ENCODE measurements around the gene PAFAH1B2. TPM values are rescaled to one million over a fixed set of nuclear protein-coding genes. Genes with fewer than 3 reads are reported as not detected.
"Not testable (repeated sequence)": the region's sequence is repeated elsewhere in the genome, so short reads cannot be mapped to it uniquely, and the experiment has no call there.

Gene PAFAH1B2
- total RNA-seq, 2 experiments from 2014 or later = 43.7 to 44.3 TPM

GRCh38 chr11:117130879-117131278, 13.2 kb upstream of the PAFAH1B2 start:
- DNase-seq = no peak
- Mint-ChIP-seq H3K9me3 (no peaks in the 10 kb centered on the region), H3K27ac (no peak overlapping the region), H3K27me3 (ENCODE audit: low read depth) (no peaks in the 10 kb centered on the region), H3K4me3 (no peak overlapping the region), H3K4me1 (ENCODE audit: low read depth) (no peaks in the 10 kb centered on the region), H3K36me3 (ENCODE audit: low read depth) (no peaks in the 10 kb centered on the region)
- CTCF ChIA-PET = interaction anchor here (0.6 kb wide), 1 partner anchor 14 kb away, joined by 6 read pairs; no protein-coding TSS in a partner anchor
- intact Hi-C loops (cut with micrococcal nuclease) = loop anchor here (5.0 kb wide), 1 partner anchor 76 kb away; no protein-coding TSS in a partner anchor

DNA sequence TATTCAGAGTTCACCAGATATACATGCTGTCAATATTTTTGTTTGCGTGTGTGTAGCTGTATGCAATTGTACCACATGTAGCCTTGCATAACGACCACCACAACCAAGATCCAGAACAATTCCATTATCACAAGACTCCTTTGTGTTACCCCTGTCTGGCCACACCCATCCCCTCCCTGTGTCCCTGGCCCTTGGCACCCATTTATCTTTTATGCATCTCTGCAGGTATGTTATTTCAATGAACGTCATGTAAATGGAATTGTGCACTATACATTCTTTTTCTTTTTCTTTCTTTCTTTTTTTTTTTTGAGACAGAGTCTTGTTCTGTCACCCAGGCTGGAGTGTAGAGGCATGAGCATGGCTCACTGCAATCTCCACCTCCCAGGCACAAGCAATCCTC, 9.7 kb upstream of the PAFAH1B2 start:
- Mint-ChIP-seq H3K36me3 (ENCODE audit: low read depth) (no peaks in the 10 kb centered on the region), H3K4me3 (no peak overlapping the region), H3K9me3 (no peaks in the 10 kb centered on the region), H3K27me3 (ENCODE audit: low read depth) (no peaks in the 10 kb centered on the region), H3K27ac (no peak overlapping the region), H3K4me1 (ENCODE audit: low read depth) (no peaks in the 10 kb centered on the region)
- intact Hi-C loops (cut with micrococcal nuclease) = loop anchor here (5.0 kb wide), 1 partner anchor 73 kb away; no protein-coding TSS in a partner anchor
- CTCF ChIA-PET = interaction anchor here (1.0 to 1.1 kb wide), 2 partner anchors 254 to 267 kb away, joined by 3 to 4 read pairs; no protein-coding TSS in a partner anchor
- no peak for DNase-seq

DNA sequence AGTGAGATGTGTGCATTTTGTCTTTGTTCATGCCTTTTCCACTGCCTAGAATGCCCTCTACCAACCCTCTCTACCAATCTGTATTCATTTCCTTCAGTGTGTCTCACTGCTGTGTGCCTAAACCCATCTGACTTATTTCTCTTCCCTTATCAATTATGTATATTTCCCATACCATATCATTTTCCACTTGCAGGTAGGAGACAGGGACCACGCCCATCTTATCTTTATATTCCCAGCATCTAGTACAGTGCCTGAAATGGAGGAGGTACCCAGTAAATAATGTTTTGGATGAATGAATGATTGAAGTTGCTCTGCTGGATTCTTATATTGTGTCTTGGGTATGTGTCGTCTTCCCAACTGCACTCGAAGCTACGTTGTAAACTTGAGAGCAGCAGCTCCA, 9.1 kb upstream of the PAFAH1B2 start:
- H3K36me3 Mint-ChIP-seq (ENCODE audit: low read depth); H3K4me1 Mint-ChIP-seq (ENCODE audit: low read depth); H3K27ac Mint-ChIP-seq; H3K9me3 Mint-ChIP-seq; H3K27me3 Mint-ChIP-seq (ENCODE audit: low read depth); DNase-seq; H3K4me3 Mint-ChIP-seq; CTCF ChIA-PET: not testable (repeated sequence)
- intact Hi-C loops (cut with micrococcal nuclease) = loop anchor here (5.0 kb wide), 1 partner anchor 72 kb away; no protein-coding TSS in a partner anchor

- intact Hi-C loops (cut with micrococcal nuclease); DNase-seq; H3K9me3 Mint-ChIP-seq; H3K4me1 Mint-ChIP-seq (ENCODE audit: low read depth); H3K4me3 Mint-ChIP-seq; CTCF ChIA-PET; H3K27me3 Mint-ChIP-seq (ENCODE audit: low read depth); H3K27ac Mint-ChIP-seq; H3K36me3 Mint-ChIP-seq (ENCODE audit: low read depth): not testable (repeated sequence)
Observed at GRCh38 chr11:117137223-117138086, 6.6 kb upstream of the PAFAH1B2 start.

DNA sequence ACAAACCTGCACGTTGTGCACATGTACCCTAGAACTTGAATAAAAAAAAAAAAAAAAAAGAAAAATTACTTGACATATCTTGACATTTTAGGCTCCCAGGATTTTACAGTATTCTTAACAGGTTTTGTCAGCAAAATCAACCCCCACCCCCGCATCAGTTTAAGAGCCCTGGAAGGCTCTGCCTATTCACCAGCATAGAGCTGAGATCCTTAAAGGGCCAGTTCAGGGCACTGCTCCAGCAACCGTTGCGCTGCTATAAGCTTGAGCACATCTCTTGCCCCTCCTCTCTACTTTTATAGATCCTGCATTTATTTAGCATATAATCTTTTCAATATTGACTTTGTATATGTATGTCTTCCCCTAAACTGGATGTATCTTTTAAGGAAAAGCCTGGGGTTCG, 697 bp upstream of the PAFAH1B2 start:
- peaks cover 35% of the 10 kb centered on the region for H3K4me1 Mint-ChIP-seq (ENCODE audit: low read depth)
- peaks cover 11% of the 10 kb centered on the region for H3K36me3 Mint-ChIP-seq (ENCODE audit: low read depth)
- CTCF ChIA-PET = interaction anchor here (0.6 to 2.7 kb wide), 4 partner anchors 20 to 307 kb away, joined by 3 to 6 read pairs (median 6); partner anchors contain the start of gene PCSK7
- peak overlapping the region; percentile 91 for H3K27ac Mint-ChIP-seq
- H3K9me3 Mint-ChIP-seq = no peaks in the 10 kb centered on the region
- H3K27me3 Mint-ChIP-seq (ENCODE audit: low read depth) = no peaks in the 10 kb centered on the region
- peak overlapping the region; percentile 95 for H3K4me3 Mint-ChIP-seq
- DNase-seq = peak; percentile 47
- intact Hi-C loops (cut with micrococcal nuclease) = loop anchor here (10.0 kb wide), 1 partner anchor 181 kb away; the partner anchor contains the start of gene CEP164

DNA sequence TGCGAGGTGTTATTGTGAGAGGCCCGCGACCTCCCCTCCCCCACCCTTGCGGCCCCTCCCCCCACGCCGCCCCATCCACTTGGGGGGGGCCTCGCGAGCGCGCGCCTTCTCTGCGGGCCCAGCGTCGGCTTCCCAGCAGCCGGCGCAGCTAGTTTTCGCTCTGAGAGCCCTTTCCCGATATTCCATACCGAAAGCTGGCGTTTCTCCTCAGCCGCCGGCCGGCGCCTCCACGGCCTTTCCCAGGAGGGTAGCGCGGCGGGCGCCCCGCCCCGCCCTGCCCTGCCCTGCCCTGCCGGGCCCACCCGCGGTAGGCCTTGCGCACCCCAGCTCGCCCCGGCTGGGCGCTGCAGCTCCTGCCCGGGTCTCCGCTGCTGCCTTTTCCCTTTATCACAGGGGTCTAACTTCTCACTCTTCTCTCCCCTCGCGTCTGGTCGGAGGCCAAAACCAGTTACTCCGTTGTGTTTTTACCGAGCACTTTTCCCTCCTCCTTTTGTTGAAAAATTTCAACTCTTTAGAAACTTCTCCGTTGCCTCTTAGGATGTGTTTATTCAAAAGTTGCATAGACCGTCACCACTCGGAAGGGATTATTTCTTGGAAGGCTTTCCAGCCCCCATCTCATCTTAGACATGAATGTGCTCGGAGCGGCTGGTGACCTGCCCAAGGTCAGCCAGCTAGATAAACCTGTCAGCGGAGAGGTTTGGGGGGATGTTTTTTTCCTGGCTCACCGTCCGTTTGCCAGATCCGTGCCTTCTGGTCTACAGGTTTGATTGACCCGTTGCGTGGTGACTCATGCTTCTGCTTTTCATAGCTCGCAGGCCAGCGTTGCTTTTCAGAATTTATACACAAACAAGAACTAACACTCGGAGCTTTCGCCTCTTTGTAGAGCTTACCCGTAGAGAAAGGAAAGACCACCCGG, 648 bp downstream of the PAFAH1B2 start:
- H3K4me3 Mint-ChIP-seq = peak overlapping the region; percentile 95
- intact Hi-C loops (cut with micrococcal nuclease) = loop anchor here (1.0 to 10.0 kb wide), 4 partner anchors 34 to 371 kb away; partner anchors contain the start of genes CEP164 and SIDT2

GRCh38 chr11:117145393-117145761, 1.3 kb downstream of the PAFAH1B2 start:
- peaks cover 14% of the 10 kb centered on the region for H3K36me3 Mint-ChIP-seq (ENCODE audit: low read depth)
- H3K4me3 Mint-ChIP-seq = peak overlapping the region; percentile 95
- CTCF ChIA-PET = interaction anchor here (1.0 to 2.0 kb wide), 5 partner anchors 11 to 85 kb away, joined by 5 to 6 read pairs (median 5); no protein-coding TSS in a partner anchor
- intact Hi-C loops (cut with micrococcal nuclease) = loop anchor here (10.0 kb wide), 1 partner anchor 179 kb away; the partner anchor contains the start of gene CEP164
- no peaks in the 10 kb centered on the region for H3K27me3 Mint-ChIP-seq (ENCODE audit: low read depth)
- peak; percentile 15 for DNase-seq
- H3K27ac Mint-ChIP-seq = peak overlapping the region; percentile 90
- peaks cover 40% of the 10 kb centered on the region for H3K4me1 Mint-ChIP-seq (ENCODE audit: low read depth)
- H3K9me3 Mint-ChIP-seq = no peaks in the 10 kb centered on the region

More for the DNA sequence above, 648 bp downstream of the PAFAH1B2 start:
- Mint-ChIP-seq H3K27ac (peak overlapping the region; percentile 90), H3K9me3 (no peaks in the 10 kb centered on the region), H3K4me1 (ENCODE audit: low read depth) (peaks cover 39% of the 10 kb centered on the region), H3K27me3 (ENCODE audit: low read depth) (no peaks in the 10 kb centered on the region), H3K36me3 (ENCODE audit: low read depth) (peaks cover 14% of the 10 kb centered on the region)
- DNase-seq = peak; percentile 48
- CTCF ChIA-PET = interaction anchor here (0.7 to 2.7 kb wide), 11 partner anchors 12 to 309 kb away, joined by 3 to 6 read pairs (median 5); partner anchors contain the start of gene PCSK7

- no peaks in the 10 kb centered on the region for H3K9me3 Mint-ChIP-seq
- H3K4me3 Mint-ChIP-seq = peak overlapping the region; percentile 95
- H3K27me3 Mint-ChIP-seq (ENCODE audit: low read depth) = no peaks in the 10 kb centered on the region
- no peak overlapping the region for H3K27ac Mint-ChIP-seq
- intact Hi-C loops (cut with micrococcal nuclease) = loop anchor here (10.0 kb wide), 1 partner anchor 178 kb away; the partner anchor contains the start of gene CEP164
- no peak for DNase-seq
- peaks cover 45% of the 10 kb centered on the region for H3K4me1 Mint-ChIP-seq (ENCODE audit: low read depth)
- CTCF ChIA-PET = interaction anchor here (0.6 to 2.9 kb wide), 3 partner anchors 34 to 356 kb away, joined by 3 to 13 read pairs (median 3); partner anchors contain the start of gene APOA5
- H3K36me3 Mint-ChIP-seq (ENCODE audit: low read depth) = peaks cover 14% of the 10 kb centered on the region
Observed at GRCh38 chr11:117146521-117146920, 2.4 kb downstream of the PAFAH1B2 start.

DNA sequence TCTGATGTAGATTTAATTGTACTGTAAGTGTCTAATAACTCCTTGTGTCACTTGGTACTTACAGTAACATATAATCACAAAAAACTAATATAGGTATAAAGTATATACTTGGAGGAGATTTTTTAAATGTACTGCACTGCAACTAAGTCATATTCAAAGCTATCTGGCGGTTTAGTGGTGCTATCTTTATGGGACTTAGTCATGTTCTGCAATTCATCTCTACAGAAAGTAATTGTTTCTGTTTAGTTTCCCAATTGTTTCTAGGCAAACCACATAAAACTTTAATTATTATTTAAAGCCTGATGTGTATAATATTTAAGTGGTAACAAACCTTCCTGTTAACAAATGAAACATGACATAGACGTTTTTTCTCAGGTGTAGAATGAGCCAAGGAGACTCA, 8.0 kb downstream of the PAFAH1B2 start:
- Mint-ChIP-seq H3K27me3 (ENCODE audit: low read depth) (no peaks in the 10 kb centered on the region), H3K4me1 (ENCODE audit: low read depth) (peaks cover 27% of the 10 kb centered on the region), H3K27ac (no peak overlapping the region), H3K9me3 (no peaks in the 10 kb centered on the region), H3K36me3 (ENCODE audit: low read depth) (peaks cover 9% of the 10 kb centered on the region), H3K4me3 (no peak overlapping the region)
- no peak for DNase-seq
- intact Hi-C loops (cut with micrococcal nuclease) = no loop called here
- CTCF ChIA-PET = interaction anchor here (0.7 to 1.0 kb wide), 2 partner anchors 19 to 29 kb away, joined by 3 read pairs; no protein-coding TSS in a partner anchor

DNA sequence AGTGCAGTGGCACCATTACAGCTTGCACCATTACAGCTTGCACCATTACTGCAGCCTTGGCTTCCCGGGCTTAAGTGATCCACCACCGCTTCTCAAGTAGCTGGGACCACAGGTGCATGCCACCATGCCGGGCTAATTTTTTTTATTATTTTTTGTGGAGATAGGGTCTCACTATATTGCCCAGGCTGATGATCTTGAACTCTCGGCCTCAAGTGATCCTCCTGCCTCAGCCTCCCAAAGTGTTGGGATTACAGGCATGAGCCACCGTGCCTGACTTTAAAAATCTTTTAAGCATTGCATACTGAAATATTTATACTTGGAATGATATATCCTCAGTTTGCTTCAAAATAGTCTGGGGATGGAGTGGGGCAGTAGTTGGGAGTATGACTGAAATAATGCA, 10.4 kb downstream of the PAFAH1B2 start:
- H3K36me3 Mint-ChIP-seq (ENCODE audit: low read depth) = peaks cover 11% of the 10 kb centered on the region
- H3K4me3 Mint-ChIP-seq = no peak overlapping the region
- no peaks in the 10 kb centered on the region for H3K27me3 Mint-ChIP-seq (ENCODE audit: low read depth)
- peaks cover 19% of the 10 kb centered on the region for H3K4me1 Mint-ChIP-seq (ENCODE audit: low read depth)
- H3K9me3 Mint-ChIP-seq = no peaks in the 10 kb centered on the region
- no peak for DNase-seq
- intact Hi-C loops (cut with micrococcal nuclease) = no loop called here
- no peak overlapping the region for H3K27ac Mint-ChIP-seq
- CTCF ChIA-PET = interaction anchor here (0.7 kb wide), 1 partner anchor 174 kb away, joined by 4 read pairs; no protein-coding TSS in a partner anchor

GRCh38 chr11:117157507-117157906, 13.4 kb downstream of the PAFAH1B2 start:
- CTCF ChIA-PET = interaction anchor here (1.8 kb wide), 1 partner anchor 12 kb away, joined by 6 read pairs; no protein-coding TSS in a partner anchor
- DNase-seq = no peak
- Mint-ChIP-seq H3K4me3 (no peak overlapping the region), H3K27ac (peak overlapping the region; percentile 50), H3K36me3 (ENCODE audit: low read depth) (peaks cover 16% of the 10 kb centered on the region), H3K27me3 (ENCODE audit: low read depth) (no peaks in the 10 kb centered on the region), H3K9me3 (no peaks in the 10 kb centered on the region), H3K4me1 (ENCODE audit: low read depth) (peaks cover 13% of the 10 kb centered on the region)
- intact Hi-C loops (cut with micrococcal nuclease) = no loop called here
